Muscle layer of colon (tissue), 2 donors: Measurements from ENCODE around the gene TSPAN3.

Experiments
- H3K27ac ChIP-seq: one replicate; pipeline ENCODE4 v1.7.0; 2013; ENCODE audit warnings: low read depth, mild to moderate bottlenecking, low read length, moderate library complexity
- H3K27me3 ChIP-seq, 2 donors: one replicate each; pipeline ENCODE4 v1.7.0; 2013; ENCODE audit warnings: low read length in 2 of 2, mild to moderate bottlenecking in 2 of 2; ENCODE audit not compliant: insufficient read depth in 2 of 2, control insufficient read depth in 1 of 2
- H3K36me3 ChIP-seq: one replicate; pipeline ENCODE4 v1.7.0; 2013; ENCODE audit warnings: mild to moderate bottlenecking, low read length; ENCODE audit not compliant: insufficient read depth
- H3K4me1 ChIP-seq: one replicate; pipeline ENCODE4 v1.7.0; 2013; ENCODE audit warnings: mild to moderate bottlenecking, low read length; ENCODE audit not compliant: insufficient read depth
- H3K4me3 ChIP-seq, 2 donors: one replicate each; pipeline ENCODE4 v1.7.0; 2013; ENCODE audit warnings: low read length in 2 of 2, low read depth in 1 of 2, mild to moderate bottlenecking in 1 of 2, moderate library complexity in 1 of 2
- H3K9ac ChIP-seq: one replicate; pipeline ENCODE4 v1.7.0; 2013; ENCODE audit warnings: low read length
- H3K9me3 ChIP-seq: one replicate; pipeline ENCODE4 v1.7.0; 2013; ENCODE audit warnings: mild to moderate bottlenecking, low read length
- donor health status: abdominal sarcoma.
- donor health status: Adenocarcinoma of cecum.

TSPAN3 gene

DNA sequence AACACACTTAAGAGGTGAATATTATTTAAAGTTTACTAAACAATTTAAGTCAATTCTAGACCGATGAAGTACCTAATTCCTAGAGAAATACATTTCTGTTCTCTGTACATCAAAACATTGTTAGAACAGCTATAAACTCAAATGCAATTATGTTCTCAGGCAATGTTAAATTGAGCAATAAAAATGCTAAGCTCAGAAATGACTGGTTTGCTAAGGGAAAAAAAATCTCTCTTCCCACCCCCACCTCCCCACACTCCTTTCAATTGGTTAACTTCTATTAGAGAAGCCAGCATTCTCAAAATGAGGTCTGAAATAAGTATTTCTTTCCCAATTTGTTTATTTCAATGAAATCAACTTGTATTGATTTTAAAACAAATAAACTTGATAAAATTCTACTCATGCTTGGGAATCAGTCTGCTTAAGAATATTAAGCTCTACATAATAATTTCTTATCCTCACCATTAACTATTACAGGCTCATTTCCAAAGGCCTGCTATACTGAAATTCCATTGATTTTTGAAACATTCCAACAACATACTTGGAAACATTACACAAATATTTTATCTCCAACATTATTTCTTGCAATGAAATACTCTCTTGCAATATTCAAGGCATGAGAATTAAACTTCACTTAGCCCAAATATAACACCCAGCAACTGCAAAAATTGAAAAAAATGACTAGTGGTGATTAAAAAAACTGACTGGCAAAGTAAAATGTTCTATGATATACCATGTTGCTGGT, 22.6 kb downstream of the TSPAN3 start:
- Histone ChIP-seq H3K27me3 (no peaks in the 10 kb centered on the region), H3K9me3 (no peaks in the 10 kb centered on the region), H3K9ac (no peak overlapping the region), H3K36me3 (peaks cover 32% of the 10 kb centered on the region), H3K27ac (no peak overlapping the region), H3K4me1 (no peaks in the 10 kb centered on the region), H3K4me3 (no peak overlapping the region)

DNA sequence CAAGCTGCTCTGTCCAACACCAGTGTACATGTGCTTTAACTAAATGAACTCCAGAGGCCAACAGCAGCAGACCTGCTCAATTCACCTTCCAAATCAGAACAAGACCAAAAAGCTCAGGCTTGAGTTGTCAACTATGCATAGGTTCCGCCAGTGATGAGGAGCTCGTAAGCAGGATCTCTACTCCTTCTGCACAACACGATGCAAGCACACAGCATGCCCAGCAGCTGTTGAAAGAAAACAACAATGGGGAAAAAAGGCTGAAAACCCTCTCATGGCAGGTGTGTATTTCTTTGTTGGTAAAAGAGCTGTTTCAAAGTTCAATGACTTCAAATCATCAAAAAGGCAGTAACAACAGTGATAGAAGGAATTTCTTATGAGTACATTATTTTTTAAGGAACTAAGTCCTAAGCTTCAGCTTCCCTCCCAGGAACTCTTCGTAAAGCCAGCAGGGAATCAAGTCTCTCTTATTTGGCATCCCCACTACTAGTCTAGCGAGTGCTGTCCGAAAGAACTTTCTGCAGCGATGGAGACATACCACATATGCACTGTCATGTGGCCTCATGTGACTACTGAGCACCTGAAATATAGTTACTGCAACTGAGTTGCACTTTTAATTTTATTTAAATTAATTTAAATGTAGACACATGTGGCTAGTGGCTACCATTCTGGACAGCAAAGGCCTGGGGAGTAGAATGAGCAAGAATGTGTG, 24.1 kb downstream of the TSPAN3 start:
- H3K27ac ChIP-seq, result no peak overlapping the region
- peaks cover 31% of the 10 kb centered on the region for H3K36me3 ChIP-seq
- H3K4me1 ChIP-seq, result no peaks in the 10 kb centered on the region
- no peak overlapping the region for H3K4me3 ChIP-seq
- no peak overlapping the region for H3K9ac ChIP-seq
- no peaks in the 10 kb centered on the region for H3K27me3 ChIP-seq
- no peaks in the 10 kb centered on the region for H3K9me3 ChIP-seq

DNA sequence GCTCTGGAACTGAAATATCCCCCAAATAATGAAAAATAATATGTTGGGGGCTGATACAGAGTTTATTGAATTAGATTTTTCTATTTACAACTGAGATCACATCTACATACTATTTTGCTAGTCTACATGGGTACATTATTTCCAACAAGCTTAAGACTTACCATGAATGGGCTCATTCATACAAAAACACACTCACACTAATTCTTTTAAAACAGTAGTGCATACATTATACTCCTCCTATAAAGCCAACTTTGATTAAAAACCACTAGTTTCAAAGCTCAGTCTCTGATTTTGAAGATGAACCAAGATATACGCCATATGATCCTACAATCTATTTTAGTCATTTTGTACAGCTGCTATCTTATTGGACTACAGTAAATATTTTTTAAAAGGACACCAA, 24.9 kb downstream of the TSPAN3 start:
- Histone ChIP-seq H3K9me3 (no peaks in the 10 kb centered on the region), H3K4me3 (no peak overlapping the region), H3K9ac (no peak overlapping the region), H3K27me3 (no peaks in the 10 kb centered on the region), H3K4me1 (no peaks in the 10 kb centered on the region), H3K36me3 (peaks cover 28% of the 10 kb centered on the region), H3K27ac (no peak overlapping the region)

DNA sequence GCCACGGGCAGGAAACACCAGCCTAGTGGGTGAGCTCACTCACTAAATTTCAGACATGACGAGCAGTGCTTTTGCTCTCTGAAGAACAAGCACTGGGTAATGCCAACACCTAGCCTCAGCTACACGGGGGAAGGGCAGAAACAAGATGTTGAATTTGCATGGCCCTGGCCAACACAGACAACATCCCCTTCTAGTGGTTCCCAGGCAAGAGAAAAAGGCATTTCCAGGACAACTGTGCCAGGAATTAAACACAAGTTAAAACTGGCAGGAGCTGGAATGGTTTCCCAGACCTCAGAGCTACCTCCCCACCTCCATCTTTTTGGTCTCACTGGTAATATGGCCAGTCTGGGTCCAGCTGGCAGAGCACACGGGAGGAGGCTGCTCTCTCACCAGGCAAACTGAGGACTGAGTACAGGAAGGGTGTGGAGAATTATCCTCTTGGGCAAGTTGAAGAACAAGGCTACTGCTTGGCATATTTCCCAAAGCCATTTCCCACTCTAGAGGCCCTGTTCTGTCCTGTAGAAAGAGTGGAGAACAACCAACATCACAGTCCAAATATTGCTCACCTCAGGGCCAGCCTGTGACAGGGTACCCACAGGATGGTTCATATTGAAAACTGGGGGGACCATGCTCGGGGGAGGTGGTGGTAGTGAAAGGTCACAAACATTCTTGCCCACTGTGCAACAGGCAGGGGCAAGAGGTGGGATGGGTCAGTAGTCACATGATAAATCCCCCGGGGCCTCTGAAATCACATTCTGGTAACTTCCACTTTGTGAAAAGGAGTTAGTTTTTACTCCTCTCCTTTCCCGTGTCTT, 26.5 kb downstream of the TSPAN3 start:
- Histone ChIP-seq H3K4me1 (no peaks in the 10 kb centered on the region), H3K9me3 (no peaks in the 10 kb centered on the region), H3K36me3 (peaks cover 28% of the 10 kb centered on the region), H3K9ac (no peak overlapping the region), H3K27ac (no peak overlapping the region), H3K4me3 (no peak overlapping the region), H3K27me3 (no peaks in the 10 kb centered on the region)

DNA sequence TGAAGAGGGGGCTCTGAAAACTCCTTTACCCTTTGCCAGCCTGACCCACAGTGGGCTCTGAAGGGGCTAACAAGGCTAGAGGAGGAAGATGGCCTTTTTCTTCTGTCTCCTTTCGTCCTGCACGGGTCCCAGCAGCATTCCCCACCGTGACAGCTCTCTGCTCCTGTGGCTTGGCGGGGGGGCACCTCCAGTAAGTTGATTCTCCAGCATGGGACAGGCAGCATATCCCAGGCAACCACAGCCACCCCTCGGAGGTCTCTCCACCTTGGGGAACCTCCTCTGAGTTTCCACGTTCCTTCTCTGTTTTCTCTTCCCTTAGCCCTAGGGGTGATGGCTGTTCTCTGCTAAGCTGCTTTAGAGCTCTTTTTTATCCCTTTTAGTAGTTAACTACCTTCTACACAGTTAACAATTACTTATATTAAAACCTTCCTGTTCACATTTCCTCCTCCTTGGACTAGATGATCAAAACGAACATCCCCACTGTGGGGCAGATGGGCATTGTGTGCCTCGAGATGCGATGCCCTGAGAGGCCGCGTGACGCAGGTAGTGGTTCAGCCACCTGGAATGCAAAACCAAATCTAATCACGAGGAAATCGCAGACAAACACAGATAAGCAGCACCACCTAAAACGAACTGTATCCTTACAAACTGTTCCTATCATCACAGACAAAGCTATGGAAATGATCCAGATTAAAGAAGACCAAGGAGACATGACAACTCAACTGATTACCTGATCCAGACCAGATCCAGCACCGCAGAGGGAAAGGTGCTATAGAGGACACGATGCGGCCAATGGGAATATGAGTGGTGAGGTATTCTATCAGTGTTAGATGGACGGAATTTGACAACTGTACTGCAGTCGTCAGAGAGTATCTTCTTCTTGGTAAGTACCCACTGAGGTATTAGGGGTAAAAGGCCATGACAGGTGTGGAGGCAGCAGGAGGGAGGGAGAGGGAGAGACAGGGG, 27.7 kb downstream of the TSPAN3 start:
- Histone ChIP-seq H3K9me3 (no peaks in the 10 kb centered on the region), H3K4me1 (no peaks in the 10 kb centered on the region), H3K36me3 (peaks cover 28% of the 10 kb centered on the region), H3K27ac (no peak overlapping the region), H3K27me3 (no peaks in the 10 kb centered on the region), H3K4me3 (no peak overlapping the region), H3K9ac (no peak overlapping the region)

DNA sequence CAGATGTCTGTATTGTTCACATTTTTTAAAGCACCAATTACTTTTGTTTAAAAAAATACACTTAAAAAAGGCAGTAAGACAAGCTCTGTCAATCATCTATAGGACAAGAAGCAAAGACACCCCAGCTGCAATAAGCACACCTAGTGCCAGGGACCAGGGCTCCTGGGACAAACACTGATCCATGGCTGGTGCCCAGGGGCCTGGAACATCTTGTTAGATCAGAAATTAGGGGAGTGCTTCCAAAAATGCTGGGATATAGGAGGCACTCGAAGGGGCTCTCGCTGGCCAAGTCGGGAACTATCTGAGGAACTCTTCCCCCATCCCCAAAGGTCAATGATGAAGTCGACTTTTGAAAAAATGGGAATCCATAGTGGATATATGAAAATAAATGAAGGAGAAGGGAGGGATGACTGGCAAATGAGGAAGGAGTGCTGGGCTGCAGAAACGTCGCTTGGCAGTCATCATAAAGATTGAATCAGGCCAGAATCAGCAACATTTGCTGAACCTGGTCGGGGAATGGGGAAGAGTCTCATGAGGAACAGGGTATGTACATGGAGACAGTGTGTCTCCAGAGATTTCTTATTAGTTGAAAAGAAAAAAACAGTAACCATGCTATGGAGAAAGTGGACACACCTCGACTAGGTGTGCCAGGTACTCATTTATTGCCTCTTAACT, 28.5 kb downstream of the TSPAN3 start:
- Histone ChIP-seq H3K36me3 (peaks cover 28% of the 10 kb centered on the region), H3K27ac (no peak overlapping the region), H3K4me1 (no peaks in the 10 kb centered on the region)

DNA sequence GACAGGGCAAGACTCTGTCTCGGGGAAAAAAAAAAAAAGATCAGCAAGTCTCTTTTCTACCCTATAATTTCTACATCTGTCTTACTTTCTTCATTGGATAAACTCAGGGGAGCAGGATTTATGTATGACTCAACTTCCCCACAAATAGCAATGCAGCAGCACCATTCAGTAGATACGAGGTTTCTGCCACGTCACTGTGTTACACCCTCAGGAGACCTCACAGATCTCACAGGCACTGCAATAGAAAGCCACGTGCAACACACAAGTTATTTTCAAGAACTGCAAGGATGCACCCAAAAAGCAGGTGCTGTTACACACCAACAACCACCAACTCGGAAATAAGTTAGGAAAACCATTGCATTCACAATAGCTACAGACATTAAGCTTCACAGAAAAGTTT, 30.2 kb downstream of the TSPAN3 start:
- Histone ChIP-seq H3K4me3 (no peak overlapping the region), H3K27me3 (no peaks in the 10 kb centered on the region), H3K36me3 (peaks cover 17% of the 10 kb centered on the region), H3K27ac (no peak overlapping the region), H3K9ac (no peak overlapping the region), H3K4me1 (no peaks in the 10 kb centered on the region), H3K9me3 (no peaks in the 10 kb centered on the region)

More for the DNA sequence above, 28.5 kb downstream of the TSPAN3 start:
- Histone ChIP-seq H3K9me3 (no peaks in the 10 kb centered on the region), H3K9ac (no peak overlapping the region), H3K4me3 (no peak overlapping the region), H3K27me3 (no peaks in the 10 kb centered on the region)

DNA sequence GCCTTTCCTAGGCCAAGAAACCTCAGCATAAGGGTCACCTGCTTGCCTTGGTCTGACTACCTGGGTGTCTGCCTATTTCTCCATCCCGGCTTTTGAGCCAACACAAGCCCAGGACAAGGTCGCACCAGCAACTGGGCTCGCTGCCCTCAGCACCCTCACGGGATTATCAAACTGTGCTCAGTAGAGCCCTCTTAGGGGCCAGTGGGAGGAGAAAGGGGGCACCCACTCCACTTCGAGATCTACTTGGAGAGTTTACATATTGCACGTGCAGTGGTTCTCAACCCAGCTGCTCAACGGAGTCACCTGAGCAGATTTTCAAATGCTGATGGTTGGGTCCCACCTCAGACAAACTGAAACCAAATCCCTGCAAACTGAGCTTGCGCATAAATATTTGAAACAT, 31.1 kb downstream of the TSPAN3 start:
- H3K27ac ChIP-seq, result no peak overlapping the region
- no peaks in the 10 kb centered on the region for H3K9me3 ChIP-seq
- no peaks in the 10 kb centered on the region for H3K27me3 ChIP-seq
- H3K4me1 ChIP-seq, result peaks cover 4% of the 10 kb centered on the region
- no peak overlapping the region for H3K9ac ChIP-seq
- H3K36me3 ChIP-seq, result peaks cover 17% of the 10 kb centered on the region
- H3K4me3 ChIP-seq, result no peak overlapping the region

DNA sequence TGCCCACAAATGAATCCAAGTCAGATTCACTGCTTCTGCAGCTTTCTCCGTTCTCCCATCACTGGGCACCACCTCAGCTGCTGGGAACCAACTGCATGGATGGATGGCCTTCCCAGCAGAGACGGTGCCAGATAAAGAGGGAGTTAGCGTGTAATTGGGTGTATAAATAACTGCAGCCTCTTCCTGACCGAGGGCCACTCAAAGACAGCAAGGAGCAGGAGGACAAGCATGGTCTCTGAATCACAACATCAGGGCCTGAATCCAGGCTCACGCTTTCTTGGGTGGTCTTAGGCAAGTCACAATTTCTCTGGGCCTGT, 31.7 kb downstream of the TSPAN3 start:
- Histone ChIP-seq H3K4me1 (peaks cover 4% of the 10 kb centered on the region), H3K9me3 (no peaks in the 10 kb centered on the region), H3K27ac (no peak overlapping the region), H3K36me3 (peaks cover 17% of the 10 kb centered on the region), H3K4me3 (no peak overlapping the region), H3K9ac (no peak overlapping the region), H3K27me3 (peaks cover 0 to 5% of the 10 kb centered on the region in 2 donors)

DNA sequence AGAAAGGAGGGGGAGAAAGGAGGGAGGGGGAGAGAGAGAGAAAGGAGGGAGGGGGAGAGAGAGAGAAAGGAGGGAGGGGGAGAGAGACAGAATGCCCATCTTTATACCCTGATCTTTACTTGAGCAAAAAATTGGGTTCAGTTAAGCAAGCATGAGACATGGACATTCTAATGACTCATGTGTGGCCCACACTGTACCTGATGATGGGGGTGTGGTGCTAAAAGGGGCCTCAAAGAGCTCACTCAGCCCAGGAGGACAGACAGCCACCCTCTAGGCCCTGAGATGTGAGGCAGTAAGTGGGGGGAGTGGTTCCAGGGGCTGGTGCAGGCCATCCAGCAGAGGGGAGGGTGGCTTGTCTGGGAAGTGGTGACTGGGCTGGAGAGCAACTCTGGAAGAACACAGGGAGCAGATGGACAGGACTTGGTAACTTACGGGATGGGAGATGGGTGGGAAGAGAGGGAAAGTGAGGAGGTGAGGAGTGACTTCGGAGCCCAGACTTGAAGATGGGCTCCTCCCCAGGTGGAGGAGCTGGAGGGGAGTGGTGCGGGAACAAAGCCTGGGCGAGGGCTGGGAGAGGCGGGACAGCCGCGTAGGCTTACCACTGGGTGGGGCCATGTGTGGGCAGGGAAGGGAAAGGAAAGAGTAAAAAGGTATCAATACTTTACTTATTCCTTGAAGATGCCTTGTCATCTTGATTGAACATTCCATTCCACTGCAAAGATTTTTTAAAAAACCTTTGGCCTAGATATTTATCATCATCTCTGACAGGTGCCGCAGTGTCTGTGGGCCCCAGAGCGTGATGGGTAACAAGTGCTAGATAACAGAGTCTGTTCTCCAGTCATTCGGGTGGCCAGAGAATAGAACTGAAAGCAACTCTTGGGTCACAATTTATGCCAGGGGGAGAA, 32.3 kb downstream of the TSPAN3 start:
- Histone ChIP-seq H3K4me3 (no peak overlapping the region), H3K27ac (no peak overlapping the region), H3K36me3 (peaks cover 11% of the 10 kb centered on the region), H3K27me3 (peaks cover 0 to 8% of the 10 kb centered on the region in 2 donors), H3K9ac (no peak overlapping the region), H3K9me3 (no peaks in the 10 kb centered on the region), H3K4me1 (peaks cover 4% of the 10 kb centered on the region)
